ENCODE data around the gene NUP160.
"Not testable (repeated sequence)": the region's sequence is repeated elsewhere in the genome, so short reads cannot be mapped to it uniquely, and the experiment has no call there.

NUP160 gene

GRCh38 chr11:47861728-47862127 lies 13.6 kb upstream of the NUP160 start:
- no peak for DNase-seq (ENCODE audit: low read depth)

GRCh38 chr11:47860536-47860935 lies 12.4 kb upstream of the NUP160 start:
- no peak for DNase-seq (ENCODE audit: low read depth)

- no peak for DNase-seq (ENCODE audit: low read depth)
Measured at GRCh38 chr11:47857892-47858543, 9.9 kb upstream of the NUP160 start.

GRCh38 chr11:47857485-47857884 lies 9.3 kb upstream of the NUP160 start:
- no peak for DNase-seq (ENCODE audit: low read depth)

GRCh38 chr11:47856186-47856585 lies 8.0 kb upstream of the NUP160 start:
- no peak for DNase-seq (ENCODE audit: low read depth)

- no peak for DNase-seq (ENCODE audit: low read depth)
Measured at GRCh38 chr11:47854667-47855066, 6.5 kb upstream of the NUP160 start.

- DNase-seq (ENCODE audit: low read depth): no peak
Measured at GRCh38 chr11:47852053-47852452, 3.9 kb upstream of the NUP160 start.

GRCh38 chr11:47850337-47850736 lies 2.2 kb upstream of the NUP160 start:
- no peak for DNase-seq (ENCODE audit: low read depth)

- DNase-seq (ENCODE audit: low read depth): no peak
Measured at GRCh38 chr11:47848700-47849155, 578 bp upstream of the NUP160 start.

GRCh38 chr11:47847537-47847891 lies 636 bp downstream of the NUP160 start:
- DNase-seq (ENCODE audit: low read depth): no peak

GRCh38 chr11:47846998-47847397 lies 1.2 kb downstream of the NUP160 start:
- DNase-seq (ENCODE audit: low read depth): no peak

GRCh38 chr11:47843361-47844055 lies 4.6 kb downstream of the NUP160 start:
- DNase-seq (ENCODE audit: low read depth): no peak

GRCh38 chr11:47842749-47843148 lies 5.4 kb downstream of the NUP160 start:
- no peak for DNase-seq (ENCODE audit: low read depth)

GRCh38 chr11:47837929-47838328 lies 10.2 kb downstream of the NUP160 start:
- DNase-seq (ENCODE audit: low read depth): no peak

GRCh38 chr11:47837292-47837691 lies 10.9 kb downstream of the NUP160 start:
- DNase-seq (ENCODE audit: low read depth): no peak

- not testable (repeated sequence) for DNase-seq (ENCODE audit: low read depth)
Measured at GRCh38 chr11:47830013-47830412, 18.1 kb downstream of the NUP160 start.

GRCh38 chr11:47828284-47828683 lies 19.9 kb downstream of the NUP160 start:
- no peak for DNase-seq (ENCODE audit: low read depth)

GRCh38 chr11:47822664-47823063 lies 25.5 kb downstream of the NUP160 start:
- DNase-seq (ENCODE audit: low read depth): not testable (repeated sequence)

GRCh38 chr11:47819743-47820142 lies 28.4 kb downstream of the NUP160 start:
- no peak for DNase-seq (ENCODE audit: low read depth)

GRCh38 chr11:47800759-47801158 lies 47.4 kb downstream of the NUP160 start:
- DNase-seq (ENCODE audit: low read depth): no peak

- DNase-seq (ENCODE audit: low read depth): no peak
Measured at GRCh38 chr11:47797633-47798032, 50.5 kb downstream of the NUP160 start.

- no peak for DNase-seq (ENCODE audit: low read depth)
Measured at GRCh38 chr11:47791774-47792430, 56.2 kb downstream of the NUP160 start.

GRCh38 chr11:47790017-47790416 lies 58.1 kb downstream of the NUP160 start:
- not testable (repeated sequence) for DNase-seq (ENCODE audit: low read depth)
